ENCODE data around the gene ASAP3.

The ASAP3 gene

DNA sequence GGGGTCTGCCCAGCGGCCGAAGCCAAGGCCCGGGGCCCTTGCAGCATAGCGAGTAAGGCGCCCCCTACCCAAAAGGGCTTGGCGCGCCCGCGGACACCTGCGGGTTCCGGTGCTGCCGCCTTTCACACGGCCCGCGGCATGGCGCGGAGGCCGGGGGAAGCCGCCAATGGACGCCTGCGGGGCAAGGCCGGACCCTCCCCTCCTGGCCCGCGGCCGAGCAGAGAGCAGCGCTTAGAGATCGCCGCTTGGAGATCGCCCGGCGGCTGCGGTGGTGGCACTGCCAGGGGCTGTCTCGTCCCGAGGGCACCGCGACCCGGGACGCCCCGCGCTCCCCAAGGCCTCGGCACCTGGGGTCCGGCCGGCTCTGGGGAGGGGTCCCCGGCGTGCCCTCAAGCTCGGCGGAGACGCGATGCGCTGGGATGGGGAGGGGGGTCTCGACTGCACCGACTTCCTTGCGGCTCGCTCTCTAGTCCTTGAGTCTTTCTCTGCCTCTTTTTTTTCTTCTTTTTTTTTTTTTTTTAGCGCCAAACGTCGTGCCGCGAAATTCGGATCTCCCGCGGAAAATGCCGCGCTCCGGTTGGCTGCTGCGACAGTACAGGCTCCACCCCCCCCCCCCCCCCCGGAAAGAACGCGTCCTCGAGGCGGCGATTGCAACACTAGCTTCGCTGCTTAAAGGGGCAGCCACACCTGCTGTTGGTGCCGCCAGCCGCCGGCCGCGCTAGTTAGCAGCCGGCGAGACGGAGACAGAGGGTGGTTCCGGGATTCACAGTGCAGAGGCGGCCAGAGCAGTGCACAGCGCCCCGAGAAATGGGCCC is 47.0 kb upstream of the ASAP3 start, which contains the start of gene E2F2 (continued):
- TF ChIP-seq, protein P1, sequence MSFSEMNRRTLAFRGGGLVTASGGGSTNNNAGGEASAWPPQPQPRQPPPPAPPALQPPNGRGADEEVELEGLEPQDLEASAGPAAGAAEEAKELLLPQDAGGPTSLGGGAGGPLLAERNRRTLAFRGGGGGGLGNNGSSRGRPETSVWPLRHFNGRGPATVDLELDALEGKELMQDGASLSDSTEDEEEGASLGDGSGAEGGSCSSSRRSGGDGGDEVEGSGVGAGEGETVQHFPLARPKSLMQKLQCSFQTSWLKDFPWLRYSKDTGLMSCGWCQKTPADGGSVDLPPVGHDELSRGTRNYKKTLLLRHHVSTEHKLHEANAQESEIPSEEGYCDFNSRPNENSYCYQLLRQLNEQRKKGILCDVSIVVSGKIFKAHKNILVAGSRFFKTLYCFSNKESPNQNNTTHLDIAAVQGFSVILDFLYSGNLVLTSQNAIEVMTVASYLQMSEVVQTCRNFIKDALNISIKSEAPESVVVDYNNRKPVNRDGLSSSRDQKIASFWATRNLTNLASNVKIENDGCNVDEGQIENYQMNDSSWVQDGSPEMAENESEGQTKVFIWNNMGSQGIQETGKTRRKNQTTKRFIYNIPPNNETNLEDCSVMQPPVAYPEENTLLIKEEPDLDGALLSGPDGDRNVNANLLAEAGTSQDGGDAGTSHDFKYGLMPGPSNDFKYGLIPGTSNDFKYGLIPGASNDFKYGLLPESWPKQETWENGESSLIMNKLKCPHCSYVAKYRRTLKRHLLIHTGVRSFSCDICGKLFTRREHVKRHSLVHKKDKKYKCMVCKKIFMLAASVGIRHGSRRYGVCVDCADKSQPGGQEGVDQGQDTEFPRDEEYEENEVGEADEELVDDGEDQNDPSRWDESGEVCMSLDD (tag by site-specific recombination; IDR thresholded peaks at IDR 0.05): peak; percentile 42; the same call in 1 of the 2 replicates
- TF ChIP-seq, protein P2, sequence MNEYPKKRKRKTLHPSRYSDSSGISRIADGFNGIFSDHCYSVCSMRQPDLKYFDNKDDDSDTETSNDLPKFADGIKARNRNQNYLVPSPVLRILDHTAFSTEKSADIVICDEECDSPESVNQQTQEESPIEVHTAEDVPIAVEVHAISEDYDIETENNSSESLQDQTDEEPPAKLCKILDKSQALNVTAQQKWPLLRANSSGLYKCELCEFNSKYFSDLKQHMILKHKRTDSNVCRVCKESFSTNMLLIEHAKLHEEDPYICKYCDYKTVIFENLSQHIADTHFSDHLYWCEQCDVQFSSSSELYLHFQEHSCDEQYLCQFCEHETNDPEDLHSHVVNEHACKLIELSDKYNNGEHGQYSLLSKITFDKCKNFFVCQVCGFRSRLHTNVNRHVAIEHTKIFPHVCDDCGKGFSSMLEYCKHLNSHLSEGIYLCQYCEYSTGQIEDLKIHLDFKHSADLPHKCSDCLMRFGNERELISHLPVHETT (tag by site-specific recombination; IDR thresholded peaks at IDR 0.05): no peak; the same call in 1 of the 2 replicates
- no peak; the same call in 1 of the 2 replicates for TF ChIP-seq ZNF423 (tag by site-specific recombination; IDR thresholded peaks at IDR 0.05)
- TF ChIP-seq ZNF626 (tag by site-specific recombination; IDR thresholded peaks at IDR 0.05): no peak
- no peak for TF ChIP-seq ZNF561 (tag by site-specific recombination; IDR thresholded peaks at IDR 0.05; ENCODE audit: borderline replicate concordance)
- TF ChIP-seq ZNF830 (tag by site-specific recombination; IDR thresholded peaks at IDR 0.05; ENCODE audit: low read depth): no peak
- TF ChIP-seq KLF1 (tag by site-specific recombination; IDR thresholded peaks at IDR 0.05): peak; percentile 50
- TF ChIP-seq ZNF521 (tag by site-specific recombination; IDR thresholded peaks at IDR 0.05): no peak
- TF ChIP-seq ZNF48 (tag by site-specific recombination; IDR thresholded peaks at IDR 0.05): no peak
- TF ChIP-seq ZNF623 (tag by site-specific recombination; IDR thresholded peaks at IDR 0.05): no peak
- TF ChIP-seq KLF10 (tag by site-specific recombination; IDR thresholded peaks at IDR 0.05): 0 out of 2 replicates have a peak, but pooled peaks have one; percentile 36
- TF ChIP-seq, protein P3, sequence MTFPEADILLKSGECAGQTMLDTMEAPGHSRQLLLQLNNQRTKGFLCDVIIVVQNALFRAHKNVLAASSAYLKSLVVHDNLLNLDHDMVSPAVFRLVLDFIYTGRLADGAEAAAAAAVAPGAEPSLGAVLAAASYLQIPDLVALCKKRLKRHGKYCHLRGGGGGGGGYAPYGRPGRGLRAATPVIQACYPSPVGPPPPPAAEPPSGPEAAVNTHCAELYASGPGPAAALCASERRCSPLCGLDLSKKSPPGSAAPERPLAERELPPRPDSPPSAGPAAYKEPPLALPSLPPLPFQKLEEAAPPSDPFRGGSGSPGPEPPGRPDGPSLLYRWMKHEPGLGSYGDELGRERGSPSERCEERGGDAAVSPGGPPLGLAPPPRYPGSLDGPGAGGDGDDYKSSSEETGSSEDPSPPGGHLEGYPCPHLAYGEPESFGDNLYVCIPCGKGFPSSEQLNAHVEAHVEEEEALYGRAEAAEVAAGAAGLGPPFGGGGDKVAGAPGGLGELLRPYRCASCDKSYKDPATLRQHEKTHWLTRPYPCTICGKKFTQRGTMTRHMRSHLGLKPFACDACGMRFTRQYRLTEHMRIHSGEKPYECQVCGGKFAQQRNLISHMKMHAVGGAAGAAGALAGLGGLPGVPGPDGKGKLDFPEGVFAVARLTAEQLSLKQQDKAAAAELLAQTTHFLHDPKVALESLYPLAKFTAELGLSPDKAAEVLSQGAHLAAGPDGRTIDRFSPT (tag by site-specific recombination; IDR thresholded peaks at IDR 0.05): peak; percentile 92
- peak; percentile 42; the same call in 1 of the 2 replicates for TF ChIP-seq KLF16 (tag by site-specific recombination; IDR thresholded peaks at IDR 0.05)
- peak; percentile 85 for TF ChIP-seq ZBTB8A (tag by site-specific recombination; IDR thresholded peaks at IDR 0.05)
- TF ChIP-seq ZNF350 (tag by site-specific recombination; IDR thresholded peaks at IDR 0.05): no peak
- TF ChIP-seq, protein P4, sequence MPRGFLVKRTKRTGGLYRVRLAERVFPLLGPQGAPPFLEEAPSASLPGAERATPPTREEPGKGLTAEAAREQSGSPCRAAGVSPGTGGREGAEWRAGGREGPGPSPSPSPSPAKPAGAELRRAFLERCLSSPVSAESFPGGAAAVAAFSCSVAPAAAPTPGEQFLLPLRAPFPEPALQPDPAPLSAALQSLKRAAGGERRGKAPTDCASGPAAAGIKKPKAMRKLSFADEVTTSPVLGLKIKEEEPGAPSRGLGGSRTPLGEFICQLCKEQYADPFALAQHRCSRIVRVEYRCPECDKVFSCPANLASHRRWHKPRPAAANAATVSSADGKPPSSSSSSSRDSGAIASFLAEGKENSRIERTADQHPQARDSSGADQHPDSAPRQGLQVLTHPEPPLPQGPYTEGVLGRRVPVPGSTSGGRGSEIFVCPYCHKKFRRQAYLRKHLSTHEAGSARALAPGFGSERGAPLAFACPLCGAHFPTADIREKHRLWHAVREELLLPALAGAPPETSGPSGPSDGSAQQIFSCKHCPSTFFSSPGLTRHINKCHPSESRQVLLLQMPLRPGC (tag by site-specific recombination; IDR thresholded peaks at IDR 0.05): peak; percentile 39; the same call in 1 of the 2 replicates
- no peak for TF ChIP-seq ZNF140 (tag by site-specific recombination; IDR thresholded peaks at IDR 0.05)
- no peak for TF ChIP-seq ZNF24 (tag by site-specific recombination; IDR thresholded peaks at IDR 0.05)
- TF ChIP-seq, protein P5, sequence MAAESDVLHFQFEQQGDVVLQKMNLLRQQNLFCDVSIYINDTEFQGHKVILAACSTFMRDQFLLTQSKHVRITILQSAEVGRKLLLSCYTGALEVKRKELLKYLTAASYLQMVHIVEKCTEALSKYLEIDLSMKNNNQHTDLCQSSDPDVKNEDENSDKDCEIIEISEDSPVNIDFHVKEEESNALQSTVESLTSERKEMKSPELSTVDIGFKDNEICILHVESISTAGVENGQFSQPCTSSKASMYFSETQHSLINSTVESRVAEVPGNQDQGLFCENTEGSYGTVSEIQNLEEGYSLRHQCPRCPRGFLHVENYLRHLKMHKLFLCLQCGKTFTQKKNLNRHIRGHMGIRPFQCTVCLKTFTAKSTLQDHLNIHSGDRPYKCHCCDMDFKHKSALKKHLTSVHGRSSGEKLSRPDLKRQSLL (tag by site-specific recombination; IDR thresholded peaks at IDR 0.05): no peak
- TF ChIP-seq KLF8 (tag by site-specific recombination; IDR thresholded peaks at IDR 0.05): no peak; the same call in none of the 2 replicates
- TF ChIP-seq, protein P6, sequence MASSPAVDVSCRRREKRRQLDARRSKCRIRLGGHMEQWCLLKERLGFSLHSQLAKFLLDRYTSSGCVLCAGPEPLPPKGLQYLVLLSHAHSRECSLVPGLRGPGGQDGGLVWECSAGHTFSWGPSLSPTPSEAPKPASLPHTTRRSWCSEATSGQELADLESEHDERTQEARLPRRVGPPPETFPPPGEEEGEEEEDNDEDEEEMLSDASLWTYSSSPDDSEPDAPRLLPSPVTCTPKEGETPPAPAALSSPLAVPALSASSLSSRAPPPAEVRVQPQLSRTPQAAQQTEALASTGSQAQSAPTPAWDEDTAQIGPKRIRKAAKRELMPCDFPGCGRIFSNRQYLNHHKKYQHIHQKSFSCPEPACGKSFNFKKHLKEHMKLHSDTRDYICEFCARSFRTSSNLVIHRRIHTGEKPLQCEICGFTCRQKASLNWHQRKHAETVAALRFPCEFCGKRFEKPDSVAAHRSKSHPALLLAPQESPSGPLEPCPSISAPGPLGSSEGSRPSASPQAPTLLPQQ (tag by site-specific recombination; IDR thresholded peaks at IDR 0.05): peak; percentile 93
- no peak; the same call in 1 of the 2 replicates for TF ChIP-seq KLF9 (tag by site-specific recombination; IDR thresholded peaks at IDR 0.05; ENCODE audit: low read depth)
- peak; percentile 13; the same call in 1 of the 2 replicates for TF ChIP-seq ZBTB7A (tag by site-specific recombination; IDR thresholded peaks at IDR 0.05; ENCODE audit: low read depth)
- peak; percentile 76 for TF ChIP-seq ZBTB20 (tag by site-specific recombination; IDR thresholded peaks at IDR 0.05)
- TF ChIP-seq SALL2 (tag by site-specific recombination; IDR thresholded peaks at IDR 0.05; ENCODE audit: borderline replicate concordance): 0 out of 2 replicates have a peak, but pooled peaks have one; percentile 34
